Vagina (tissue), 2 donors: ENCODE data around the gene STEAP3. TPM values are rescaled to one million over a fixed set of nuclear protein-coding genes. Genes with fewer than 3 reads are reported as not detected.

ENCODE experiments used
- DNase-seq, 2 donors: peaks; one replicate each; pipeline ENCODE4 v3.0.0-alpha.2; 2017; ENCODE audit errors: extremely low spot score in 2 of 2
- H3K27ac ChIP-seq: fragments of 200-600 bp; sonication (generic); one replicate; pipeline ENCODE4 v1.5.1; 2019
- H3K27me3 ChIP-seq: fragments of 200-600 bp; sonication (generic); one replicate; pipeline ENCODE4 v1.5.1; 2019
- H3K36me3 ChIP-seq, 2 donors: fragments of 200-600 bp; sonication (generic); one replicate each; pipeline ENCODE4 v1.5.1; 2017 to 2019
- H3K4me1 ChIP-seq: fragments of 200-600 bp; sonication (generic); one replicate; pipeline ENCODE4 v1.5.1; 2019
- H3K4me3 ChIP-seq, 2 donors: fragments of 200-600 bp; sonication (generic); 1 replicate in 1 of 2; 2 replicates in 1 of 2; pipeline ENCODE4 v1.5.1; 2016 to 2019
- H3K9me3 ChIP-seq: fragments of 200-600 bp; sonication (generic); one replicate; pipeline ENCODE4 v1.5.1; 2019
- CTCF ChIP-seq, 3 experiments: fragments of 450-650 bp in 2 of 3; fragments of 200-600 bp in 1 of 3; sonication (generic) in 1 of 3; IDR thresholded peaks; one replicate each; pipeline ENCODE4 v1.5.1; 2017 to 2019; ENCODE audit warnings: antibody characterized with exemption in 3 of 3, mild to moderate bottlenecking in 2 of 3, moderate library complexity in 2 of 3
- POLR2A ChIP-seq, 2 donors: fragments of 450-650 bp; IDR thresholded peaks; one replicate each; pipeline ENCODE4 v1.6.1; 2017; ENCODE audit warnings: antibody characterized with exemption in 2 of 2, mild to moderate bottlenecking in 2 of 2, moderate library complexity in 2 of 2
- POLR2AphosphoS5 ChIP-seq, 2 donors: sonication (generic); formaldehyde crosslinking; IDR thresholded peaks; one replicate each; pipeline ENCODE4 v1.9.0; 2017; ENCODE audit warnings: antibody characterized with exemption in 2 of 2, mild to moderate bottlenecking in 2 of 2, low read depth in 1 of 2; ENCODE audit not compliant: insufficient read depth in 1 of 2
- intact Hi-C: fragments of 100-400 bp; cut with DNase I; formaldehyde crosslinking; loops from one replicate; pipeline ENCODE4 v1.15.1; 2023
- total RNA-seq: library from RNA; depleted of rRNA; stranded (reverse); fragments of >200 nt; gene quantifications from one replicate; pipeline ENCODE4 v1.2.3, GENCODE V29; 2016

STEAP3 gene
- total RNA-seq, 1 donor from 2014 or later = 22.1 TPM

GRCh38 chr2:119253114-119253702, 29.6 kb downstream of the STEAP3 start:
- Histone ChIP-seq H3K27ac (peak overlapping the region; percentile 27), H3K4me3 (no peak overlapping the region), H3K4me1 (peaks cover 22% of the 10 kb centered on the region), H3K36me3 (no peaks in the 10 kb centered on the region), H3K9me3 (no peaks in the 10 kb centered on the region), H3K27me3 (no peaks in the 10 kb centered on the region)
- TF ChIP-seq POLR2A (IDR thresholded peaks at IDR 0.05) (no peak), POLR2AphosphoS5 (IDR thresholded peaks at IDR 0.05; ENCODE audit: insufficient read depth in 1 of 2, low read depth in 1 of 2) (no peak), CTCF (IDR thresholded peaks at IDR 0.05) (no peak)
- DNase-seq = no peak
- intact Hi-C loops = no loop called here

GRCh38 chr2:119253760-119254600, 30.3 kb downstream of the STEAP3 start:
- intact Hi-C loops = no loop called here
- peak in 1 of 2 donors; percentile 67 for DNase-seq
- no peak for TF ChIP-seq POLR2A (IDR thresholded peaks at IDR 0.05)
- no peak for TF ChIP-seq POLR2AphosphoS5 (IDR thresholded peaks at IDR 0.05; ENCODE audit: insufficient read depth in 1 of 2, low read depth in 1 of 2)
- no peak for TF ChIP-seq CTCF (IDR thresholded peaks at IDR 0.05)
- Histone ChIP-seq H3K27ac (no peak overlapping the region), H3K27me3 (no peaks in the 10 kb centered on the region), H3K4me1 (peaks cover 22% of the 10 kb centered on the region), H3K9me3 (no peaks in the 10 kb centered on the region), H3K4me3 (no peak overlapping the region), H3K36me3 (no peaks in the 10 kb centered on the region)

GRCh38 chr2:119254601-119255080, 31.0 kb downstream of the STEAP3 start:
- Histone ChIP-seq H3K27ac (no peak overlapping the region), H3K27me3 (no peaks in the 10 kb centered on the region), H3K4me3 (no peak overlapping the region), H3K36me3 (no peaks in the 10 kb centered on the region), H3K4me1 (peaks cover 22% of the 10 kb centered on the region), H3K9me3 (no peaks in the 10 kb centered on the region)
- TF ChIP-seq POLR2A (IDR thresholded peaks at IDR 0.05) = no peak
- intact Hi-C loops = no loop called here
- peak in 1 of 2 donors; percentile 84 for DNase-seq

GRCh38 chr2:119255760-119256581, 32.3 kb downstream of the STEAP3 start:
- peaks cover 22% of the 10 kb centered on the region for H3K4me1 ChIP-seq
- intact Hi-C loops = no loop called here
- no peak overlapping the region for H3K4me3 ChIP-seq
- H3K27me3 ChIP-seq = no peaks in the 10 kb centered on the region
- no peaks in the 10 kb centered on the region for H3K9me3 ChIP-seq
- no peak overlapping the region for H3K27ac ChIP-seq
- no peaks in the 10 kb centered on the region for H3K36me3 ChIP-seq
- DNase-seq = no peak
- TF ChIP-seq POLR2AphosphoS5 (IDR thresholded peaks at IDR 0.05; ENCODE audit: insufficient read depth in 1 of 2, low read depth in 1 of 2) = no peak
- TF ChIP-seq CTCF (IDR thresholded peaks at IDR 0.05) = no peak
- TF ChIP-seq POLR2A (IDR thresholded peaks at IDR 0.05) = no peak

- H3K9me3 ChIP-seq = no peaks in the 10 kb centered on the region
- H3K36me3 ChIP-seq = no peaks in the 10 kb centered on the region
- no peak overlapping the region for H3K4me3 ChIP-seq
- no peak for DNase-seq
- intact Hi-C loops = no loop called here
- H3K27me3 ChIP-seq = no peaks in the 10 kb centered on the region
- no peak overlapping the region for H3K27ac ChIP-seq
- H3K4me1 ChIP-seq = peaks cover 22% of the 10 kb centered on the region
- TF ChIP-seq CTCF (IDR thresholded peaks at IDR 0.05) (no peak), POLR2AphosphoS5 (IDR thresholded peaks at IDR 0.05; ENCODE audit: insufficient read depth in 1 of 2, low read depth in 1 of 2) (no peak), POLR2A (IDR thresholded peaks at IDR 0.05) (no peak)
Observed at GRCh38 chr2:119256582-119256921, 32.9 kb downstream of the STEAP3 start.
